Fibroblast of lung (primary cell): Measurements from ENCODE around the gene IL1RAPL2. TPM values are rescaled to one million over a fixed set of nuclear protein-coding genes. Genes with fewer than 3 reads are reported as not detected.

Experiments
- DNase-seq, 2 donors: peaks; one replicate each; pipeline versions ENCODE4 v3.0.0 to v3.0.0-alpha.2; 2010; ENCODE audit warnings: low read depth in 2 of 2
- H2AFZ ChIP-seq: 2 replicates; pipeline ENCODE4 v1.5.1; 2012; ENCODE audit warnings: low read length, control low read depth, inconsistent platforms
- H3K27ac ChIP-seq: 2 replicates; pipeline ENCODE4 v1.5.1; 2011; ENCODE audit warnings: low read length, control low read depth; ENCODE audit not compliant: insufficient read depth
- H3K27me3 ChIP-seq: 2 replicates; pipeline ENCODE4 v1.5.1; 2011; ENCODE audit warnings: mild to moderate bottlenecking, low read length; ENCODE audit not compliant: control insufficient read depth, insufficient read depth
- H3K36me3 ChIP-seq: 2 replicates; pipeline ENCODE4 v1.5.1; 2011; ENCODE audit warnings: low read length; ENCODE audit not compliant: control insufficient read depth, insufficient read depth
- H3K4me1 ChIP-seq: 2 replicates; pipeline ENCODE4 v1.5.1; 2011; ENCODE audit warnings: low read length; ENCODE audit not compliant: control insufficient read depth, insufficient read depth; ENCODE audit errors: extremely low read depth
- H3K4me2 ChIP-seq: 2 replicates; pipeline ENCODE4 v1.5.1; 2011; ENCODE audit warnings: low read length, control low read depth; ENCODE audit not compliant: insufficient read depth; ENCODE audit errors: extremely low read depth
- H3K4me3 ChIP-seq, 4 experiments: fragments of 200-600 bp in 1 of 4; sonication (generic) in 1 of 4; replicated peaks in 1 of 4; 2 replicates each; pipeline ENCODE4 v1.5.1; 2011 to 2016; ENCODE audit warnings: low read length in 4 of 4, low read depth in 3 of 4, mild to moderate bottlenecking in 3 of 4, control low read depth in 2 of 4, inconsistent platforms in 1 of 4, mixed read lengths in 1 of 4; ENCODE audit not compliant: insufficient read depth in 1 of 4; ENCODE audit errors: control extremely low read depth in 1 of 4
- H3K79me2 ChIP-seq: 2 replicates; pipeline ENCODE4 v1.5.1; 2012; ENCODE audit warnings: mild to moderate bottlenecking, low read length, inconsistent platforms; ENCODE audit not compliant: control insufficient read depth, insufficient read depth
- H3K9ac ChIP-seq: 2 replicates; pipeline ENCODE4 v1.5.1; 2011; ENCODE audit warnings: mild to moderate bottlenecking, low read length, control low read depth; ENCODE audit not compliant: insufficient read depth
- H3K9me3 ChIP-seq: 2 replicates; pipeline ENCODE4 v1.5.1; 2012; ENCODE audit warnings: low read depth, low read length; ENCODE audit not compliant: control insufficient read depth, insufficient read depth
- H4K20me1 ChIP-seq: 2 replicates; pipeline ENCODE4 v1.5.1; 2011; ENCODE audit warnings: low read length; ENCODE audit not compliant: control insufficient read depth, insufficient read depth; ENCODE audit errors: extremely low read depth
- EZH2 ChIP-seq: IDR thresholded peaks from 2 replicates; pipeline ENCODE4 v1.5.1; 2012; ENCODE audit warnings: low read length, control low read depth, mild to moderate bottlenecking; ENCODE audit errors: missing control alignments
- polyA plus RNA-seq, 2 donors: library from polyadenylated mRNA; depleted of rRNA in 1 of 2; stranded (reverse) in 1 of 2; unstranded in 1 of 2; fragments of >200 nt; gene quantifications; 2 replicates each; pipeline ENCODE4 v1.2.1, GENCODE V29; 2011 to 2012; ENCODE audit warnings: missing spikeins in 1 of 2
- total RNA-seq: library from RNA; depleted of rRNA; stranded (reverse); fragments of >200 nt; gene quantifications from 2 replicates; pipeline ENCODE4 v1.2.1, GENCODE V29; 2014
- TF ChIP-seq, protein P1 (sequence below), 2 donors: IDR thresholded peaks in 1 of 2; conservative IDR thresholded peaks in 1 of 2; 1 replicate in 1 of 2; 2 replicates in 1 of 2; pipeline ENCODE4 v1.5.1; 2011 to 2012; ENCODE audit warnings: low read length in 2 of 2, control low read depth in 1 of 2, inconsistent platforms in 1 of 2, low read depth in 1 of 2, mild to moderate bottlenecking in 1 of 2

Gene IL1RAPL2
- total and polyA plus RNA-seq, 2 donors (not counting 1 experiment from before 2014, with no cell fraction given): 0.22 TPM; not detected in 1

DNA sequence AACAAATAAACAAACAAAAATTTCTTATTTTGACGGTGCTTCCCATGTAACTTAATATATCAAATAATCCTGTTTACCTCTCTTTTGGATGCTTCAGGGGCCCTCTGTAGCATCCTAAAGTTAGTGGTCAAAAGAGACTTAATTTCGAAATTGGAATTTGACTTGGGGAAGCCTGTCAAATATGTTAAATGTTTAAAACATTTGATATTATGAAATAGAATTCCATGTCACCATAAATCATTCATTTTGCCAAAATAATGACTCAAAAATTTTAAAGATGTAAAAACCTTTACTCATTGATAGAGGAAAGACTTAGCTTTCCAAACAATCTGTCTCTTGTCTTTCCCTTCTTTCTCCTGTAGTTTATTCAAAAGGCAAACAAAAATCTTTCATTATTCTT lies 675.1 kb downstream of the IL1RAPL2 start:
- Histone ChIP-seq H3K36me3 (no peaks in the 10 kb centered on the region), H3K9ac (no peak overlapping the region), H3K4me1 (no peaks in the 10 kb centered on the region), H3K79me2 (no peaks in the 10 kb centered on the region), H3K4me2 (no peak overlapping the region), H3K4me3 (no peak overlapping the region), H4K20me1 (no peaks in the 10 kb centered on the region), H3K27ac (no peak overlapping the region), H2AFZ (no peak overlapping the region), H3K27me3 (no peaks in the 10 kb centered on the region), H3K9me3 (no peaks in the 10 kb centered on the region)
- DNase-seq: no peak
- TF ChIP-seq, protein P1, sequence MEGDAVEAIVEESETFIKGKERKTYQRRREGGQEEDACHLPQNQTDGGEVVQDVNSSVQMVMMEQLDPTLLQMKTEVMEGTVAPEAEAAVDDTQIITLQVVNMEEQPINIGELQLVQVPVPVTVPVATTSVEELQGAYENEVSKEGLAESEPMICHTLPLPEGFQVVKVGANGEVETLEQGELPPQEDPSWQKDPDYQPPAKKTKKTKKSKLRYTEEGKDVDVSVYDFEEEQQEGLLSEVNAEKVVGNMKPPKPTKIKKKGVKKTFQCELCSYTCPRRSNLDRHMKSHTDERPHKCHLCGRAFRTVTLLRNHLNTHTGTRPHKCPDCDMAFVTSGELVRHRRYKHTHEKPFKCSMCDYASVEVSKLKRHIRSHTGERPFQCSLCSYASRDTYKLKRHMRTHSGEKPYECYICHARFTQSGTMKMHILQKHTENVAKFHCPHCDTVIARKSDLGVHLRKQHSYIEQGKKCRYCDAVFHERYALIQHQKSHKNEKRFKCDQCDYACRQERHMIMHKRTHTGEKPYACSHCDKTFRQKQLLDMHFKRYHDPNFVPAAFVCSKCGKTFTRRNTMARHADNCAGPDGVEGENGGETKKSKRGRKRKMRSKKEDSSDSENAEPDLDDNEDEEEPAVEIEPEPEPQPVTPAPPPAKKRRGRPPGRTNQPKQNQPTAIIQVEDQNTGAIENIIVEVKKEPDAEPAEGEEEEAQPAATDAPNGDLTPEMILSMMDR (conservative IDR thresholded peaks at IDR 0.05 in 1 of 2, IDR thresholded peaks at IDR 0.05 in 1 of 2; ENCODE audit: low read depth in 1 of 2, low read length in 2 of 2): no peak

DNA sequence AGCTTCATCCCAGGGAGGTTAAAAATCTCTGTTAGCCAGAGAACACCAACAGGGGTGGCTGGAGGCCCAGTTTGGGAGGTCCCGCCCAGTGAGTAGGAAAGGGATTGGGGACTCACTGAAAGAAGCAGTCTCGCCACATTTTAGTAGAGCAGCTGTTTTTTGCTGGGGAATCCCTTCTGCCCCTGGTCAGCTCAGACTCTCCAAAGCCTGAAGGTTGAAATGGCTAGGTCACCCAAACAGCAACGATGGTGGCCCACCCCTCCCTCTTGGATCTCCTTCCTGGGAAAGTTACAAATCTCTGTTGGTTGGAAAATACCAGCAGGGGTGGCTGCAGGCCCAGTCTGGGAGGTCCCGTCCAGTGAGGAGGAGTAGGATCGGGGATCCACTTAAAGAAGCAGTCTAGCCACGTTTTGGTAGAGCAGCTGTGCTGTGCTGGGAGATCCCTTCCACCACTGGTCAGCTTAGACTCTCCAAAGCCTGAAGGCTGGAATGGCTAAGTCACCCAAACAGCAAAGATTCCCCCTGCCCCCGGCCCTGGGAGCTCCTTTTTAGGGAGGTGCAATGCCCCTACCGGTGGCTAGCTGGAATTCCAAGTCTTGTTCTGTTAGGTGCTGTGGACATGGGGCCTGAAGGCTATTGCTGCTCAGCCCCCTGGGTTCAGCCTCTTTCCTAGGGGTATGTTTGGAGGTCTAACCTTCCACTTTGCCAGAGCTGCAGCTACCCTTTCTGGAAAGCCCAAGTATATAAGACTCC lies 694.5 kb downstream of the IL1RAPL2 start:
- H3K4me3 ChIP-seq: no peak overlapping the region
- H3K36me3 ChIP-seq: no peaks in the 10 kb centered on the region
- no peak overlapping the region for H2AFZ ChIP-seq
- H3K79me2 ChIP-seq: no peaks in the 10 kb centered on the region
- no peaks in the 10 kb centered on the region for H3K27me3 ChIP-seq
- no peaks in the 10 kb centered on the region for H3K4me1 ChIP-seq
- DNase-seq: no peak
- H3K9me3 ChIP-seq: no peaks in the 10 kb centered on the region
- no peak overlapping the region for H3K4me2 ChIP-seq
- TF ChIP-seq, protein P1 (conservative IDR thresholded peaks at IDR 0.05 in 1 of 2, IDR thresholded peaks at IDR 0.05 in 1 of 2; ENCODE audit: low read depth in 1 of 2, low read length in 2 of 2): no peak
- TF ChIP-seq EZH2: no peak
- no peaks in the 10 kb centered on the region for H4K20me1 ChIP-seq
- H3K9ac ChIP-seq: no peak overlapping the region
- H3K27ac ChIP-seq: no peak overlapping the region

DNA sequence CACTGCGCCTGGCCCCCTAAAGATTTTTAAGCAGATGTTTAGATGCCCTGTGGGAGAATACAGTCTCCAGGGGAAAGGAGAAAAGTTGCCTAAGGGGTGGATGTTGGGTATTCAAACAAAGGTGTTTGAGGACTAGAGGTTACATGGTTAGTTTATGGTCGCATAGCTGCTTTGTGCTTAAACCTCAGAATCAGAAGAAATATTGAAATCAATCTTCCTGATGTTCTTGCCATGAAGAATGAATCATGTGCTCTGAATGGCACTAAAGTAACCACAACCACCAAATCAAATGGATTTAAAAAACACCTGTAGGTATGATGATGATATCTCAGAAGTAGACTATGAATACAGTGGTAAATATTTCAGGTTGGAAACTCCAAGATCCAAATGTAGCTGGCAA lies 697.2 kb downstream of the IL1RAPL2 start:
- H3K27ac ChIP-seq: no peak overlapping the region
- H3K27me3 ChIP-seq: no peaks in the 10 kb centered on the region
- no peak overlapping the region for H2AFZ ChIP-seq
- H3K36me3 ChIP-seq: no peaks in the 10 kb centered on the region
- no peaks in the 10 kb centered on the region for H4K20me1 ChIP-seq
- no peak overlapping the region for H3K4me3 ChIP-seq
- DNase-seq: peak in 1 of 2 donors; percentile 2
- no peaks in the 10 kb centered on the region for H3K79me2 ChIP-seq
- TF ChIP-seq EZH2: no peak
- TF ChIP-seq, protein P1 (conservative IDR thresholded peaks at IDR 0.05 in 1 of 2, IDR thresholded peaks at IDR 0.05 in 1 of 2; ENCODE audit: low read depth in 1 of 2, low read length in 2 of 2): no peak
- no peak overlapping the region for H3K4me2 ChIP-seq
- H3K9ac ChIP-seq: no peak overlapping the region
- no peaks in the 10 kb centered on the region for H3K9me3 ChIP-seq
- H3K4me1 ChIP-seq: no peaks in the 10 kb centered on the region
